HG03159 (cell line): ENCODE results near the gene IAH1.

Experiments used
- ATAC-seq: cut with Tn5 transposase; IDR thresholded peaks from one replicate; pipeline ENCODE4 v1.9.1; 2021; ENCODE audit warnings: mild to moderate bottlenecking, moderate library complexity; ENCODE audit not compliant: unreplicated experiment

IAH1 gene

DNA sequence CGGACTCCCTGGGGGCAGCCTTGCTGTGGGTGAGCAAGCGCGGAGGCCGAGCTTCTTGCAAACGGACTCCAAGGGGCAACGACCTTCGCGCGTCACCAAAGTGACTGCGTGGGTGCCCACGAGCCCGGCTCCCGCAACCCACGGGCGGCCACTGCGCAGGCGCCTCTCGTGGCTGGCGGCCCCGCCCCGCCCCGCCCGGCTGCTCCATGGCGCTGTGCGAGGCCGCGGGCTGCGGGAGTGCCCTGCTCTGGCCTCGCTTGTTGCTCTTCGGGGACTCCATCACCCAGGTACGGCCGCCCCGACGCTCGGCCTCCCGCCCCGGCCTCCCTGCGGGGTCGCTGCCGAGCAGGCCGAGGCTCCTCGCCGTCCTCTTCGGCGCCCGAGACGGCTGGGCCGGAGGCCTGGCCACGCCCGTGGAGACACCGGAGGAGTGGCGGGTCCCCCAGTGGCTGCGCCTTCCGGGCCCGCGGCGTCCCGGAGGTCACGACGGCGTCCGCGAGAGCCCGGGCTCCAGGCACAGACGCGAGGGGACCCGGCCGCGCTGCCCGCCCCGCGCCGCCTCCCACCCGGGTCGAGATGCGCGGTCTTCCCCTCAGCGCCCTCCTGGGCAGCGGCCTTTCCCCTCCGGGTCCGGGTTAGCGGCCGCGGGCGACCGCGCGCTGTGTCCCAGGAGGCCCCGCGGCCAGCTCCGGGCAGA, at the start of gene IAH1:
Gene IAH1 (plus strand): TSS at position 191 of the 697 bp plus-strand sequence. CDS start 16 bp downstream, at position 207.
- peak; percentile 77 for ATAC-seq

DNA sequence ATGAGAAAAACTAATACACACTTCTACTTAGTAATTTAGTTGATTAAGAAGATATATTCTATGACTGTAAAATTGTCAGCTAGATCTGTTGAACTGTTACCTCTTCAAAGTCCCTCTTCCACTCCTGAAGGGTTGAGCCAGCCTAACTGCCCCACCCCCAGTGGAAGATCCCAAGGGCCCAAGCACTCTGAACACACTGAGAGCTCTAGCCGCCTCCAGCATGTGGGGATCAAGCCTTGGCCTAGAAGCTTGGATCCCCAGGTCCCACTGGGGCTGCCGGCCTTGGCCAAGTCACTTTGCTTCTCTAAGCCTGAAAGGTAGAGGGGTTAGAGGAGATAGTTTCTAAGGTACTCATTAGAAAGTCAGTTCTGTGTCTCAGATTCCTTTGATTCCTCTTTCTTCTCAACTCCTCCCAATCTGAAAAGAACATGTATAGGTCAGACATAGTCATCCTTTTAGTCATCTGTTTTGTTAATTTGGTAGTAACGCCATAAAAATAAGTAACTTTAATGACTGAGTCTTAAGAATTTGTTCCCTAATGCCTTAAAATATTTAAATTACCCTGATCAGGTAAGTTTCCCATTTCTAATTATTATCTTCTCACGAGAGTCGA, 45.3 kb upstream of the IAH1 start:
- no peak for ATAC-seq

GRCh38 chr2:9430316-9431293, 43.7 kb upstream of the IAH1 start:
- no peak for ATAC-seq

GRCh38 chr2:9434489-9434888, 39.9 kb upstream of the IAH1 start:
- ATAC-seq, result no peak

DNA sequence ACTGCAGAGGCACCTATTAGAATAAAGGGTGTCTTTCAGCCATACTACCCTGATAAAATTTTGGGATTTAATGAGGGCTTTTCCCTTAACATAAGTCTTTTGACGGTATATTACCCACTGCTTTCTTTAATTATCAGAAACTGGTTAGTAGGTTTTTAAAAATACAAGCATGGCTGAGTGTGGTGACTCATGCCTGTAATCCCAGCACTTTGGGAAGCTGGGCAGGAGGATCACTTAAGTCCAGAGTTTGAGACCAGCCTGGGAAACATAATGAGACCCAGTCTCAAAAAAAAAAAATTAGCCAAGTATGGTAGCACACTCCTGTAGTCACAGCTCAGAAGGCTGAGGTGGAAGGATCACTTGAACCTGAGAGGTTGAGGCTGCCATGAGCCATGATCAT, 34.8 kb upstream of the IAH1 start:
- no peak for ATAC-seq

DNA sequence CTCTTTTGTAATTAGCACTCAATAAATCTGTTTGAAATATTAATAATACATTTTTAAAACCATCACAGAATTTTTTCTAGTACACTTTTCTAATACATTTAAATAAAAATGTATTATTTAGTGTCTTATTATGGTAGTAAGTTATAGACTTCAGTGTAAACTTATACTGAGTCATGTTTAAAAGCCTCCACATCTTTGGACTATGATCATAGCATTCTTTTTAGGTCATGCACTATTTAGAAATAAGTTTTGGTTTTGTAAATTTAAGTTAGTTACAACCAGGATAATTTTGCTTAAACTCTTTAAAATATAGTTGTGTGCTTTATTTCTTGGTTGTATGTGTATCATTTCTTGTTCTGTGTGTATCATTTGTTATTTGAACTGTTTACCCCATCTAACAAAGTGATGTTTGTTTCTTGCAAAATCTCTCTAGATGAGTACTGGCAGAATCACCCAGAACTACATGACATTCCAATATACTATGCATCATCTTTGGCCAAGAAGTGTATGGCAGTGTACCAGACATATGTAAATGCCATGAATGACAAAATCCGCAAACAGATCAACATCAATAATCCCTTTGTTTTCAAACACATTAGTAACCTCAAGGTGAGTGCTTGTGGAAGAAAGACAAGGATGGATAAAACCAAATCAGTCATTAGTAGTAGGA, 34.2 kb upstream of the IAH1 start:
- ATAC-seq, result no peak

DNA sequence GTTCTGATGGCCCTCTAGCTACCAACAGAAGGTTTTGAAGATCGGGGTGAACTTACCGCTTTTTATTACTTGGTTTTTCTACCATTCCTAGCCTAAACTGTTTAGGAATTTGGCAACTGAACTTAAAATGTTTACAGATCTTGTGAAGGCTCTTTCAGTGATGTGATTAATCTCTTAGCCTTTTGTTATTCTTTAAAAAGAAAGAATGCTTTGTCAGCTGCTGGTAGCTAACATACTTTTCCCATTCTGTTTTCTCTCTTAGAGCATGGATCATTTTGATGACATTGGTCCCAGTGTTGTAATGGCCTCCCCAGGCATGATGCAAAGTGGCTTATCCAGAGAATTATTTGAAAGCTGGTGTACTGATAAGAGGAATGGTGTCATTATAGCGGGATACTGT, 32.8 kb upstream of the IAH1 start:
- no peak for ATAC-seq

GRCh38 chr2:9443526-9443925, 30.8 kb upstream of the IAH1 start:
- no peak for ATAC-seq

GRCh38 chr2:9445089-9445488, 29.3 kb upstream of the IAH1 start:
- no peak for ATAC-seq

GRCh38 chr2:9451231-9451630, 23.1 kb upstream of the IAH1 start:
- no peak for ATAC-seq

GRCh38 chr2:9460441-9461017, 13.8 kb upstream of the IAH1 start:
- ATAC-seq, result no peak

DNA sequence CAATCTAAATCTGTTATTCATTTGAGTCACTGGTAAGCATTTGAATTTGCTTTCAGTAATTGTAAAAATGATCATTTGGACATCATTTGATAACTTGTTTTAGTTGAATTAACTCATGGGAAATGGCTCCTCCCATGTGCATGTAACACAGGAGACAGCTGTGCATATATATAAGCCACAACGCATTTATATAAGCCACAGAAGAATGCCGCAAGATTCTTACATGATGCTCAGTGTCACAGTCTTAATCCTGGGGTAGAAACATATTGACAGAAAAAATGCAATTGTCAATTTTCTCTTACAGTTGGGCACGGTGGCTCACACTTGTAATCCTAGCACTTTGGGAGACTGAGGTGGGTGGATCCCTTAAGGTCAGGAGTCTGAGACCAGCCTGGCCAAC, 13.3 kb upstream of the IAH1 start:
- ATAC-seq, result no peak

GRCh38 chr2:9462313-9462712, 12.0 kb upstream of the IAH1 start:
- no peak for ATAC-seq

DNA sequence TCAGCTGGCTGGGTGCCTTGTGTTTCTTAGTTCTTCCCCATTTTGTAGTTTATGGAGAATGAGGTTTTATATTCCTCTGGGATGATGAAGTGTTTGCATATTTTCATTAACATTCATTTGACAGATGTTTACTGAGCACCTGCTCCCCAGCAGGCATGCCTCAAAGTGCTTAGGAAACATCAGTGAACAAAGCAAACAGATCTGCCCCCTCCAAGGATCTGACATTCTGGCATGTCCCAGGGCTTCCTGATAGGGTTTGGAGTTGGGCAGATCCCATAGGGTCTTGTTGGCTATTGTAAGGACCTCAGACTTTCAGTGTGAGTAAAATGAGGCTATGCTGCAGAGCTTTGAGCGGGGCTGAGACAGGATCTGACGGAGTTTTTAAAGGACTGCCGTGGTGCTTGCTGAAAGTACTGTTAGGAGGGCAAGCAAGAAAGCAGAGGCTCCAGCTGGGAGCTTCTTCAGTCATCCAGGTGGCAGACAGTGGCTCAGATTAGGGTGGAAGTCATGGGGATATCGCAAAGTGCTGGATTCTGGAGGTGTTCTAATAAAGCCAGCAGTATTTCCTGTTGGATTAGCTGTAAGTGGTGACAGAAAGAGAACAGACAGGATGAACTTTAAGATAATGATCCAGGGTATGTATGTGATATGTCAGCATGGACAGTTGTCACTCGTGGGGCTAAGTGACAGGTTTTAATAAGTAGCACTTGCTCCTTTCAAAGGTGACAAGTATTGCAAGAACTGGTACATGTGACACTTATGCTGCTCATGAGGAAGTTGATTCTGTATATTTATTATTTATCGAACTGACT, 11.3 kb upstream of the IAH1 start:
- ATAC-seq, result no peak

GRCh38 chr2:9463698-9464034, 10.7 kb upstream of the IAH1 start:
- ATAC-seq, result no peak

DNA sequence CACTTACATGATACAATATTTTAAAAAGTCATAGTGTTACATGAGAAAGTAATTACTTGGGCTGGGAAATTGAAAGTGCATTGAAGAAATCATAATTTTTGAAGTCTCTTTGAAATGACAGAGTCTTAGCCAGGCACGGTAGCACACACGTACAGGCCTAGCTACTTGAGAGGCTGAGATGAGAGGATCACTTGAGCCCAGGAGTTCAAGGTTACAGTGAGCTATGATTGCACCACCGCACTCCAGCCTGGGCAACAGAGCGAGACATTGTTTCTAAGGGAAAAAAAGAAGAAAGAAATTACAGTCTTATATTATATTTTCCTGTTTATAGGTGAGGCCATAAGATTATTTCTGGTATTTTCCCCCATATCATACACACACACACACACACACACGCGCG, 9.2 kb upstream of the IAH1 start:
- no peak for ATAC-seq

DNA sequence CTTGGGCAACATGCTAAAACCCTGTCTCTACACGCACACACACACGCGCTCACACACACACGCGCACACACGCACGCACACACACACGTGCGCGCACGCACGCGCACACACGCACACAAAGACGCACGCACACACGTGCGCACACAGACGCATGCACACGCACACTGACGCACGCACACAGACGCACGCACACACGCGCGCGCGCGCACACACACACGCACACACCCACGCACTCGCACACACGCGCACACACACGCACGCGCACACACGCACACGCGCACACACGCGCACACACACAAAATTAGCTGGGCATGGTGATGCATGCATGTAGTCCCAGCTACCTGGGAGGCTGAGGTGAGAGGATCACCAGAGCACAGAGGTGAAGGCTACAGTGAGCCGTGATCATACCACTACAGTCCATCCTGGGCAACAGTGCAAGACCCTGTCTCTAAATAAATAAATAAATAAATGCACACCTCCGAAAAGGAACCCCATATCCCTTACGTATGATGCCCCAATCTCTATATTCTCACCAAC, 8.1 kb upstream of the IAH1 start:
- ATAC-seq, result no peak

GRCh38 chr2:9467687-9468086, 6.7 kb upstream of the IAH1 start:
- no peak for ATAC-seq

- no peak for ATAC-seq
Measured at GRCh38 chr2:9471206-9471605, 3.1 kb upstream of the IAH1 start.

- ATAC-seq, result no peak
Measured at GRCh38 chr2:9472511-9472910, 1.8 kb upstream of the IAH1 start.
